GM10266 (cell line): ENCODE data around the gene CPZ.

Experiments
- DNase-seq: peaks from one replicate; pipeline ENCODE4 v3.0.0; 2012; ENCODE audit errors: extremely low spot score
- TF ChIP-seq, protein P1 (sequence below): IDR thresholded peaks from 2 replicates; pipeline ENCODE4 v1.5.1; 2012; ENCODE audit warnings: mild to moderate bottlenecking, low read depth; ENCODE audit not compliant: control insufficient read depth, insufficient read depth; ENCODE audit errors: missing control alignments

CPZ gene

DNA sequence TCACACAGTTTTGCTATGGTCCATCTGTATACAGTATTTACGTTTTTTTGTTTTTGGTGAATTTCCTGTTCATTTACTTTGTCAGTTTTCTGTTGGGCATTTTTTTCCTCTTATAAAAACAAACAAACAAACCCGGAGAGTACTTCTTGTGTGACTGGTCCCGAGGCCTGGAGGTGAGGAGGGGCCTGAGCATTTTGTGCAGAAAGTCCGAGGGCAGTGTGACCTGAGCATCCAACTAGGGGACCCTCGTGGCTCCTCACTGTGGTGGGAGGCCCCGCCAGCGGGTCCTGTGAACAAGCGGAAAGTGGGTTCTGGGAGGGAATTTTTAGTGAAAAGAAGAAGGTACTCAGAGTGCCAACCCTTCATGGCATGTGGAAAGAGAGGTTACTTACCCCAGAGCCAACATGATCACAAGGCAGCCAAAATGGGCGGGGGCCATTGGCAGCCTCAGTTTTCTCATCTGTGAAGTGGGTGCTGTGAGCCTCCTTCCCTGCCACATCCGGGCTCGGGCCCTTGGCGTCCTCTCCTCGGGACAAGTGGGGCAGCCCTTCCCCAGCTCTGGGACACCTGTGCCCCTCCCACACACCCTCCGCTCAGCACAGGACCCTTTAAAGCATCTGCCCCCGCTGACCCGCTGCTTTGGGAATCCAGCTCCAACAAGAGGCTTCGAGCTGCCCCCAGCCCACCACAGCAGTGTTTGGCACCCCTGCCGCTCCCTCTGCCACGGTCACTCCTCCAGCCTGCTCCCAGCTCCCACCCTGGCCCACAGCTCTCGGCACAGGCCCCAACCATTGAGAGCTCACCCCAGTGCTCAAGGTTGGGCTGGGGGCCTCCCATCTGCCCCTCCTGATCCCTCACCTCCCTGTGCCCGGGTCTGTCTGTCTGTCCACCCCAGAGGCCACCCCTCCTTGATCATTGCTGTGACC, 35.2 kb upstream of the CPZ start:
- TF ChIP-seq, protein P1, sequence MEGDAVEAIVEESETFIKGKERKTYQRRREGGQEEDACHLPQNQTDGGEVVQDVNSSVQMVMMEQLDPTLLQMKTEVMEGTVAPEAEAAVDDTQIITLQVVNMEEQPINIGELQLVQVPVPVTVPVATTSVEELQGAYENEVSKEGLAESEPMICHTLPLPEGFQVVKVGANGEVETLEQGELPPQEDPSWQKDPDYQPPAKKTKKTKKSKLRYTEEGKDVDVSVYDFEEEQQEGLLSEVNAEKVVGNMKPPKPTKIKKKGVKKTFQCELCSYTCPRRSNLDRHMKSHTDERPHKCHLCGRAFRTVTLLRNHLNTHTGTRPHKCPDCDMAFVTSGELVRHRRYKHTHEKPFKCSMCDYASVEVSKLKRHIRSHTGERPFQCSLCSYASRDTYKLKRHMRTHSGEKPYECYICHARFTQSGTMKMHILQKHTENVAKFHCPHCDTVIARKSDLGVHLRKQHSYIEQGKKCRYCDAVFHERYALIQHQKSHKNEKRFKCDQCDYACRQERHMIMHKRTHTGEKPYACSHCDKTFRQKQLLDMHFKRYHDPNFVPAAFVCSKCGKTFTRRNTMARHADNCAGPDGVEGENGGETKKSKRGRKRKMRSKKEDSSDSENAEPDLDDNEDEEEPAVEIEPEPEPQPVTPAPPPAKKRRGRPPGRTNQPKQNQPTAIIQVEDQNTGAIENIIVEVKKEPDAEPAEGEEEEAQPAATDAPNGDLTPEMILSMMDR: no peak
- DNase-seq: no peak

DNA sequence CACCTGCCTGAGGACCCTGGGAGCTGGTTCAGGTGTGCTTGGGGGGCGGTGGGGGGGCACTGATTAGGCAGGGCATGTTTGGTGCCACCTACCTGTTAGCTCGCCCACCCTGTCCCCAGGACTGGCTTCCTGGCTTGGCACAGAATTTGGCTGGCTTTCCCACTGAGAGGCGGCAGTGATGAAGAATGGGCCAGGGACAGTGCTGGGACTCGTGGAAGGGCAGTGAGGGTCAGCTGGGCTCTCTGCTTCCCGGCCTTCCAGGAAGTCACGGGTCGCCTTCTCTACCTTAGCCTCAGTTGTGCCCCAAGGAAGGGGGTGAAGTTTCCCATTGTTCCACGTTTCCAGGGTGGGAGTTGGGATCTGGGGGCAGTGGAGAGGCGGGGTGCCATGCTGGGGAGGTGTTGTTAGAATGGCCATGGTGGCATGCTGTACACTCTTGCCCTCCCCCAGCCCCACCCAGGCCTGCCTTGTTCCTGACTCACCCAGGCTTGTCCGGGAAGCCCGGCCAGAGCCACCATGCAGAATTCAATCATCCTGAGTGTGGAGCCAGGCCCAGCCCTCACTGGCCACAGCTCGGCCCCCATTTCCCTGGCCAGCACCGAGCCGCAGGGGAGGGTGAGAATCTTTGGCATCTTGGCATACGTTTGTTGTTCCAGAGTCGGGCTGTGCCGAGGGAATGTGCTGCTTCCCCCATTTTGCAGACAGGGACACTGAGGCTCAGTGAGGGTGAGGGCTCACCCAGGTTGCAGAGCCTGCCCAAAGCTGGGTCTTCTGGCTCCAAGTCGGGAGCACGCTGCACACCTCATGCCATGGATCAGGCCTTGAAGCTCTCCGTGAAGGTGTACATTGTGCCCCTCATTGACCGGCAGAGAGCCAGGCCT, 34.2 kb upstream of the CPZ start:
- no peak for DNase-seq
- TF ChIP-seq, protein P1: no peak

DNA sequence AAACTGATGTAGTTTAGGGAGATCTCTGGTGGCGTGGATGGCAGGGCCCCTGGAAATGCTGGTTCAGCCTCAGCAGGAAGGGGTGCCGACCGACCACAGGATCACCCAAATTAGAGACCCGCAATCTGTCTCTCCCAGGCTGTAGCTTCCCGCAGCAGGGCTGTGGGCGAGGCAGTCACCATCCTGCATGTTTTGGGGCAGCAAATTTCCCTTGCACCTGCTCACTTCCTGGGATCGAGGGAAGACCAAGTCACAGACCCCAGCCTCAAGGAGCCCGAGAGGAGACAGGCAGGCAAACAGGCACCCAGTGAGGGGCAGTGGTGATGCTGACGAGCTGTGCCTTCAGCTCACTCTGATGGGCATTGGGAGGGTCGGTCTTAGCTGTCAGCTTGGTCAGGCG, 33.6 kb upstream of the CPZ start:
- TF ChIP-seq, protein P1: no peak
- no peak for DNase-seq

DNA sequence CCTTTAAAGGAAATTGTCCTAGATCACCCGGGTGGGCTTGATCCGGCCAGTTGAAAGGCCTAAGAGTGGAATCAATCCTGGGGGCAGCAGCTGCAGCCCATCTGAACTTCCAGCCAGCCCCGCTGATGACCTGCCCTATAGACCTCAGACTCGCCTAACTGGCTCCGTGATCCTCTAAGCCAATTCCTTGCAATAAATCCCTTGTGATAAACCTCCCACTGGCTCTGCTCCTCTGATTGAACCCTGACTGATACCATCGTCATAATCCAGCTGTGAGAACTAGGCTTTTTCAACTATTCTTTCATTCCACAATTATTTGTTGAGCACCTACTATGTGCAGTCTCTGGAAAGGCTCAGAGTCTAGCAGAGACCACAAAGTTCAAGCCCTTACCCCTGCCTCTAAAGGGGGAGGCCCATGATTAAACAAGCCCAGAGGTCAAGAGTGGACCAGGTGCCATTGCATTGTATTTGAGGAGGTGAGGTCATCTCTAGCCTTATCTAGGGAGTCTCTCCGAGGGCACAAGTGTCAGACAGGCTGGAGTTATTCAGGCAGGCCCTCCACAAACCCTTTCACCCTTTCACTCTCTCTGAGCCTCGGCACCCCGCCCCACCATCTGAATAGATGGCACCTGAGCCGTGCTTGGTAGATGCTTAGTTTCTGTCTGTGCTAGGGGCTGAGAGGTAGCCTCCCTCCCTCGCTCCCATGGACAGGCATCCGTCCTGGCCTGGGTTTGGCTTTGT, 32.9 kb upstream of the CPZ start:
- DNase-seq: no peak
- TF ChIP-seq, protein P1: no peak

DNA sequence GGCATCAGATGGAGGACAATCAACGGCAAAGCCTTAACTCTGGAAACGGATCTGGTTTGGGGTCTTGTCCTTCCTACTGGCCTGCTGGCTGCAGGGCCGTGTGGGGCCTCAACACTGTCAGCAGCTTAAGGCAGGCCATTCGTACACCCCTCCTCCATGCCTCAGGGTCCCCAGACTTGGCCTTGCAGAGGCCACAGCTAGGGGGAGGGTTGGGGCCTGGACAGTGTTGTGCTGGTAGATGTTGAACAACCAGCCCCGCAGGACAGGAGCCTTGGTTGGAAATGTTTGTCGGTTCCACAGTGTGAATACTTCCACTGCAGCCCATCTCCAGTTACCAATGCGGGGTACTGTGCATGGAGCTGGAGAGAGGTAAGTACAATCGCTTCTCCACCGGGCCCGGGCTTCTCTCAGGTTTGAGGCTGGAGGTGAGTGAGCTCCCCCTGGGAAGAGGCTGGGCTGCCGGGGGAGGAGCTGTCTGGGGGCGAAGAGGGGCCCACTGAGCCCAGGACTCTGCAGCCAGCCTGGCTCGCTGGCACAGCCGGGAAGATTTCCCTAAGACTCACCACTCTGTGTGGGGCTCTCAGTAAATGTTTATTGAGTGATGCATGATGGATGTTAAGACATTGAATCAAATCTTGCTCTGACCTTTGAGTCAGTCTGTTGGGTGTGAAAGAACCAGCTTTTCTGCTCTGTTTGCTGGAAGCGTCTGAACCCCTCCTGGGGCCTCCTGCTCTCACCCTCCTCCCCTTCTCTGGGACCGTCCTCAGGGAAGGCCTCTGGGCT, 32.1 kb upstream of the CPZ start:
- TF ChIP-seq, protein P1: no peak
- DNase-seq: no peak

DNA sequence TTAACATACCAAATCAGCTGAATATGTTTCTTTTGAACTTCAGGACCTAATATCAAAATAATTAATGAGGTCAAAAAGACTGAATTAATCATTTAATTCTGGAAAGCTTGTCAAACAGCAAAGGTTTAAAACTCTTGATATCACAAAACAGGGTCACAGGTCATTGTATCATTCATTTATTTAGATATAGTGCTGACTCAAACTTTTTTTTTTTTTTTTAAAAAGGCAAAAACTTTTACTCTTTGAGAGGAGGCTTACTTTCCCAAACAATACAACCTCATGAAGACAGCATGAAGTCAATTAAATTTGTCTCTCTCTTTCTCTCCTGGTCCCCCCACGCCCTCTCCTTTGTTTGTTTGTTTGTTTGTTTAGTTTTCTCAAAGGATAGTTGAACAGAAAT, 28.0 kb upstream of the CPZ start:
- TF ChIP-seq, protein P1: no peak

More for the DNA sequence above, 28.0 kb upstream of the CPZ start:
- DNase-seq: no peak
